DMS114 treated with DMSO at 0.1 percent for 48 hours (cell line): ENCODE results near the gene TRH.
"Not testable (repeated sequence)": the region's sequence is repeated elsewhere in the genome, so short reads cannot be mapped to it uniquely, and the experiment has no call there.

Experiments used
- DNase-seq: peaks from one replicate; lab custom pipeline; 2025; ENCODE audit not compliant: unreplicated experiment; lab: John Stamatoyannopoulos, UW

Gene TRH

DNA sequence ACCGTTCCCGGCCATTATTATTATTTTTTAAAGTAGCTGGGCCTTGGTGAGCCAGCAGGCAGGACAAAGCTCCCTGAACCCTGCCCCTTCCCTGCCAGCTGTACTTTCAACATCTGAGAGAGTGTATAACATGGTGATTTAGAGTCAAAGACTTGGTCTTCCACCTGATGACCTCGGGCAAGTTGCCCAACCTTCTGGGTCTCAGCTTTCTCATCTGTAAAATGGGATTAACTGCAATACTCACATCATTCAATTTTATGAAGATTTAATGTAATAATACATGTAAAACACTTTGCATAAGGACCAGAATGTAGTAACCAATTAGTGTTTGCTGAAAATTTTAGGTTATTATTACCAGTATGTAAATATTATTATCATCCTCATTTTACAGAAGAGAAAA, 11.9 kb upstream of the TRH start:
- DNase-seq, result no peak

DNA sequence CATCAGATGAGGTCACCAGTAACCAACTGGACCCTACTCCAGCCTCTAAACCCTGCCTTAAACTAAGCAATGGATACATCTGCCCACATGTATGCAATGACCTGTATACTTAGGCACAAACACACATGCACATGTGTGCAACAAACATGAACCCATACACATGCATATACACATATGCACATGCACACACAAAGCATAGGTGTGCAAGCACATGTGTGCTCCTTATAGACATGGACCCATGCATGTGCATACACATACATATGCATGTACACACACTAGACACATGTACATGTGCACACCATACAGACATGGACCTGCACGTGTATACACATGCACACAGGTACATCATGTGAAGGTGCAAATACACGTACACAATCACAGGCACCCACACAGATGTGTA, 8.6 kb upstream of the TRH start:
- no peak for DNase-seq

DNA sequence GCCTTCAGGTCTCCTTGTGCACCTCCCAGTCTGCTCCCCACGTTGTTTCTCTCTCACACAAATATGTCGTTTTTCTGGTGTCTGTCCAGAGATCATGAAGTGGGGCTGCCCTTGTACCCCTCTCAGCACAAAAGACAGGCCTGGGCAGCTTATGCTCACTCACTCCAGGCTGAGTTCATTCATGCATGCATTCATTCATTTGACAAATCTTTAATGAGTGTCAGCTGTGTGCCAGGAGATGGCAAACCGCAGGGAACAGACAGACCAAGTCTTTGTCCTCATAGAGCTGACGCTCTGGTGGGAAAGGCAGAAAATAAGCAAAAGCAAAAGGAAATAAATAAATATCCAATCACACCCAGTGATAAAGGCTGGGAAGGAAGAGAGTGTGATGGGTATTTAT, 7.6 kb upstream of the TRH start:
- no peak for DNase-seq

DNA sequence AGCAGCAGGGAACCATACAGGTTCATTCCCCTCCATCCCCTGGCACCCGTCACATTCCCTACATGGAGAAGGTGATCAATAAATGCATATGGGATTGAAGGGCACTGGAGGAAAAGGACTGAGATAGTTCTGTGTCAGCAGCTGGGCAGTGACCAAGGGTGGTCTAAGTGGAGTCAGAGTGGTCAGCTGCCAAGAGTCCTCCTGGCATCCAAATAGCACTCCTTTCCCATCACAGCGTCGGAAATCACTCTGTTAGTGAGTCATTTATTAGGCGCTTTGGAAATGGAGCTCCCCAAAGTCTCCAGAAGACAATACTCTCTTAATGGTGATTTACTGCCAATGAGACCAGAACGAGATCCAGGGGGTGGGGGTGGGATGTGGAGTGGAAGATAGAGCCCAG, 6.8 kb upstream of the TRH start:
- no peak for DNase-seq

DNA sequence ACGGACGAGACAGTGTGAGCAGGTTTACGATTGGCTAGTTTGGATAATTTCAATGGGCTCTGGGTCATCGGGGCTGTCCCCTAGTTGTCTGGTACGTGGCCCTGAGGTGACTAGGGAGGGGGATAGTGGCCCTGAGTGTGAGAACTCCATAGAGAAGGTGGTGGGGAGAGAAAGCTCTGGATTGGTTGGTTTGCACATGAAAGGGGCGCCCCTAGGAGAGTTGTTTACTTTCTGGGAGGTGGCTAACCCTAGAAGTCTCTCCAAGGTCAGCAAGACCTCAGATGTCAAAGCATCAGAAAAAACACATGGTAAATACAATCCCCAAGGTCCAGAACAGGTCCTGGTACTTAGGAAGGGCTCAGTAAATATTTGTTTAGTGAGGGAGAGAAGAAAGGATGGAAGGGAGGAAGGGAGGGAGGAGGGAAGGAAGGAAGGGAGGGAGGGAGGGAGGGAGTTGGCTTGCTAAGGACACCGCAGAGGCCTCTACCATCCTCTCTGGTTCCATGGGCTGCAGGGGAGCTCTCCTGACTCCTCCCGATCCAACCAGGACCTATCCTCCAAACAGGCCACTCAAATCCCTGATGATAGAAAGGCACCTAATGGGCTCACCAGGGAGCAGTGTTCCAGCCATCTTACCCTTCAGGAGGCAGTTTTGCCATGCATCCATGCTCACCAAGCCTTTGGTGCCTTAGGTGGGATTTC, 3.0 kb upstream of the TRH start:
- DNase-seq, result no peak

DNA sequence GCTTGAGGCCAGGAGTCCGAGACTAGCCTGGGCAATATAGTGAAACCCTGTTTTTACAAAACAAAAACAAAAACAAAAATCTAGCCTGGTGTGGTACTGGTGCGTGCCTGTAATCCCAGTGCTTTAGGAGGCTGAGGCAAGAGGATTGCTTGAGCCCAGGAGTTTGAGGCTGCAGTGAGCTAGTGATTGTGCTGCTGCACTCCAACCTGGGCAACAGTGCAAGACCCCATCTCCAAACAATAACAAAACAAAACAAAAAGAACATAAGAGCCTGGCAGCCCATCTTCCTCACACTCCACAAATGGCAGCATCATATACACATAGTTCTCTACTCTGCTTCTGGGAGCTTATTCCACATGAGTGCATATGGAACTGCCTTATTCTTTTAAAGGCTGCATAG, 2.2 kb upstream of the TRH start:
- DNase-seq, result no peak

DNA sequence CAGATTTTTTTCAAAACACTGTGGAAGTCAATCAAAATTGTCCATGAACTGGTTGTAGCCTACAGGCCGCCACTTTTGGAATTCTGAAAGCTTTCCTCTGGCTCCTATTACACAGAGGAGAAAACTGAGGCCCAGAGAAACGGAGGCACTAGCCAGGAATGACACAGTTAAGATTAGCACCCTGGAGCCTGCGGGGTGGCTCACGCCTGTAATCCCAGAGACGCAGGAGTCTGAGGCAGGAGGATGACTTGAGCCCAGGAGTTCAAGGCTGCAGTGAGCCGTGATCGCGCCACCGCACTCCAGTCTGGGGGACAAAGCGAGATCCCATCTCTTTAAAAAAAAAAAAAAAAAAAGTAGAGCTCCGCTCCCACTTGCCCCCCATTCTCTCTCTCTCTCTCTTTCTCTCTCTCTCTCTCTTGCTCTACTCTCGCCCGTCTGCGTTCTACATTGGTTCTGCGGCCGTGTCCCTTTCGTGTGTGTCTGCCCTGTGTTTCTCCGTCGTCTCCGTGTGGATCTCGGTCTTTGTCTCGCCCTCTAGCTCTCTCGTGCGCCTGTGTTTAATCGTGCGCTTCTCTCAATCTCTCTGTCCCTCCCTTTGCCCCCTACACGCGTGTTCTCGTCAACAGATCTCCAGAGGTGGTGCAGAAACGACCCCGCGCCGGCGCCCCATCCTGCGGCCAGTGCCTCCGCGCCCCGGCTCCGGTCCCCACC, 512 bp upstream of the TRH start:
- DNase-seq, result no peak

DNA sequence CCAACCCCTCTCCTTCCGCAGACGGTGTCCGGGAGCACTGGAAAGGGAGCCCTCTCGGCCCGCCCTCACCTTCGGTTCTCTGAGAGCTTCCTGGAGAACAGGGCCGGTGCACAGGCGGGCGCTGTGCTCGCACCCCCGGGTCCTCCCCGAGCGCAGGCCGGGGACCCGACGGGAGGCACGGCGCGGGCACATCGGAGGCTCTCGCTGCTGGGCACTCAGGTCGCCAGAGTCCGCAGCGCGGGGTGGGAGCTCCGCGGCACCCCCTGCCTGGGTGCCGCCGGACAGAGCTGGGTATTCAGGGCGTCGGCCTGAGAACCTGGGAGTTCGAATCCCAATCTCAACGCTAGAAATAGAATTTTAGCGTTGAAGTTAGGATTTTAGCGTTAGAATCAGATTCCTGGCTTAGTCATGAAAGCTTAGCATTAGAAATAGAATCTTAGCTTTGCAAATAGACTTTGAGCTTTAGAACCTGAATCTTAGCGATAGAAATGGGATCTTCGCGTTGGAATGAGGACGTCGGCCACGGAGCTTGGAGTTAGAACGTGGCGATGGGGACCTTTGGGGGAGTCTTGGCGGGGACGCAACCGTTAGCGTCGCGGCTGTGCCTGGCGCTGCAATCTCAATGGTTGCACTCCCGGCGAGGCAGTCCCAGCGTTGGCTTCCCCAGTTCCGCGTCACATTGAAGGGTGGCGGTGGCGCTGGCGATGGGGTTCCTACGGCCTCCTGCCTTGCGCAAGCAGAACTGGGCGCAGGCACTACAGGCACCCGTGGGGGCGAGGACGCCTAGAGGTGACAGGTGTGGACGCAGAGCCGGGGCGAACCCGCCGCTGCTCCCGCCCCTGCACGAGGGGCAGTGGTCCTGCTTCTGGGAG, 549 bp downstream of the TRH start:
- DNase-seq, result no peak

DNA sequence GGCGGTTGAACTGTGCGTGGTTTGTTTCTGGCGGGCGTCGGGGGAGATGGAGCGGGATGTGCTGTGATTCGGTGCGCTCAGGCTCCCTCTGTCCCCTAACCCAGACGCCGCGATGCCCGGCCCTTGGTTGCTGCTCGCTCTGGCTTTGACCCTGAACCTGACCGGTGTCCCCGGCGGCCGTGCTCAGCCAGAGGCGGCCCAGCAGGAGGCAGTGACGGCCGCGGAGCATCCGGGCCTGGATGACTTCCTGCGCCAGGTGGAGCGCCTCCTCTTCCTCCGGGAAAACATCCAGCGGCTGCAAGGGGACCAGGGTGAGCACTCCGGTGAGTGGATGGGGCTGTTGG, 1.2 kb downstream of the TRH start:
- DNase-seq, result no peak

DNA sequence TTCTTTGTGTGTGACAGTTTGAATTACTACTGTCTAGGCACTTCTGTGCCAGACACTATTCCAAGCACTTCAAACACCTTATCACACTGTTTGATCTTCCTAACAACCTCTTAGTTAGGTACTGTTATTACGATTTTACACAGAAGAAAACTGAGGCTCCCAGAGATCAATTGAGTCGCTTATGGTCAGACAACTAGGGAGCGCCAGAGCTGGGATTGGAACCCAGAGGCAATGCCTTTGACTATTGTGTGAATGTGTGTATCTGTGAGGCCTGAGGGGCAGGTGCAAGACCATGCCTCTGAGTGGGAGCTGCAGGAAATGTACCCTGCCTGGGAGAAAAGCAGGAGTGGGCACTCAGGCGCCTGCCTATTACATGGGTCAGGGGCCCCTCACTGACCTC, 1.8 kb downstream of the TRH start:
- DNase-seq, result no peak

DNA sequence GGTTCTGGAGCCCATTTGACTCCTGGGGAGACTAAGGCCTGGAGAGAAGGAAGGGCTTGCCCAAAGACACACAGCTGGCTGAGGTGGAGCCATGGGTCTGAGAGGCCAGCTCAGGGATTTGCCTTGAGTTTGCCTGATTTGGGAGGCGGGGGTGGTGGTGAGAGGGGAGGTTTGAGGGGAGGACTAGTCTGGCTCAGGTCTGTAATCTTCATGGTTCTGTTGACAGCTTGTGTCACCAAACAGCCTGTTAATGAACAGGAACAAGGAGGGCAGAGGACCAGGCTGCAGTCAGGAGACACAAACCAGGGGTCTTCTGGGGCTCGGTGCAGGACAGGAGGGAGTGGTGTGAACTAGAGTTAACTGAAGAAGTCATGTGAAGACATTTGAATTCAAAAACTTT, 3.6 kb downstream of the TRH start:
- DNase-seq, result no peak

DNA sequence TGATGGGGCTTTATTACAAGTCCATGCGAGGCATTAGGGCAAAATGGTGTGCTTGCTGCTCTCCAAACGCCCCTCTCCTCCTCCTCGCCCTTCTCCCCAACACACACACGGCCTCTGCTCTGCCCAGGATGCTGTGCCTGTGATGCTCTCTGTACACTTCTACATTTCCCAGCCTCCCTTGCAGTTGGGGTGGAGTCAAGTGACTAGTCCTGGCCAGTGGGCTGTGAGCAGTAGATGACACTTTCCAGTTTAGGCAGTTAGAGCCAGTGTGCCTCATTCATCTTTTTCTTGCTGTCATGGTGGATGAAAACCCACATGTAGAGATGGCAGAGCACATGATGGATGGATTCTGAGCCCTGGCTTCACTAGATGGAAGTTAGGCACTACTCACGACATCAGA, 5.4 kb downstream of the TRH start:
- DNase-seq, result no peak

DNA sequence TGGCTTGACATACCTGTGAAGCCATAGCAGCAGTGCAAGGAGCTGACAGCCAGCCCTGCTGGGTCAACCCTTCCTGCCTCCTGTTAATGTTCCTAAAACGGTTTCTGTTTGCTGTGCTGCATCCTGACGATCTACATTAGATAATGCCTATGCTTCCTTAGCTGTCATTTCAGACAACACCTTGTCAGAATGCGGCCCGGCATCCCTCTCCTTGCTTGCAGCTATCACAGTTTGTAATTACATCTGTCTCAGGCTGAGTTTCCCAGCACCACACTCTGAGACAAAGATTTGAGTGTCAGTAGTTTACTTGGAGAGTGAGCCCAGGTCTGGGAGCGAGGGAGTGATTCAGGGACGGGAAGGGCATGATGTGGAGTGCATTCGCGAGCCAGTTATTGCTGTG, 9.0 kb downstream of the TRH start:
- DNase-seq, result no peak

DNA sequence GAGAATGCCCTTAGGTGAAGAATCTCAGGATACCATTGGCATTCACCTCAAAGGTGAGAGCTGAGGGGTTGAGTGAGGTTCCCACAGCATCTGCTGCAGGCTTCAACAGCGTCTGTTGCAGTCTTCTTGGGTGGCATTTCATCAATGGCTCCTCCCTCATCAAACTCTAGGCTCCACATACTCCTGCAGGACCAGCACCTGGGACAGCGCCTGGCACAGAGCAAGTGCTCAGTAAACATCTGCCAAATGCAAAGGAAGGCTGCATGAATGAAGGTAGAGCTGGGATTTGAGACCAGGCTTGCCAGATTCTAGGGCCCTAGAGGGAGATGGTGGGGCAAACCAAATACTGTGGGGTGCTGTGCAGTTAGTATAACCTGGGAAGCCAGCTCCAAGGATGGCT, 9.6 kb downstream of the TRH start:
- no peak for DNase-seq

DNA sequence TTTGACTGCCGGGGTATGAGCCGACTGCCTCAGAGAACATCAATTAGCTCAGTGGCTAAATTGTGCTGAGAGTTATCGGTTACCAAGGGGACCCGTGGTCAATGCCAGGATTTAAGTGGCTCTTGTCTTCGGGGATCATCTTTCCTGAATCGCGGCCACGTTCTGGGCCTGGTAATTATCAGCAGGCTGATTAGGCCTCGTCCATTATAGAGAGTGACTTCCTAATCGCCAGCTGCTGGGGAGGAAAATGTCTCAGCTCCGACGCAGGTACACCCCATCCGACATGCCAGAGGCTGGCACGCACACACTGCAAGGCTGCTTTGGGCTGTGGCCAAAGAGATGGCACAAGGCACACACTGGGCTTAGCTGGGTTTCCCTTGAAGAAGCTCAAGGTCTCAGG, 10.6 kb downstream of the TRH start:
- DNase-seq, result no peak

DNA sequence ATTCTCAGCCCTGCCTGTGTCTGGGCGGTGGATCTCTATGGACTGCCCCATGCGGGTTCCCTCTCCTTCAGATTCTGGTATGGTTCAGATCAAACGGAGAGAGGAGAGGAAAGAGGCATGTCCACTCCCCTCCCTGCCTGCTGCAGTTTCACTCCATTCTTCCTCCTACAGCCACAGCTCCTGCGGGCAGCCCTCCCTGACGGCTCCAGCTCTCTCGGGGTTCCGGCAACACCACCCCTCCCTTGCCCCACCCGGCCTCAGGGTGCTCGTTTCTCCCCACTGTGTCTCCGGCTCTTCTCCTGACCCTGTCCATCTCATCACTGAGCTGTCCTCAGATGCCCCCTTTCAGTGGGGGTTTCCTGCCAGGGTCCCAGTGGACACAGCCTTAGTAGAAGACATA, 13.9 kb downstream of the TRH start:
- DNase-seq, result no peak

DNA sequence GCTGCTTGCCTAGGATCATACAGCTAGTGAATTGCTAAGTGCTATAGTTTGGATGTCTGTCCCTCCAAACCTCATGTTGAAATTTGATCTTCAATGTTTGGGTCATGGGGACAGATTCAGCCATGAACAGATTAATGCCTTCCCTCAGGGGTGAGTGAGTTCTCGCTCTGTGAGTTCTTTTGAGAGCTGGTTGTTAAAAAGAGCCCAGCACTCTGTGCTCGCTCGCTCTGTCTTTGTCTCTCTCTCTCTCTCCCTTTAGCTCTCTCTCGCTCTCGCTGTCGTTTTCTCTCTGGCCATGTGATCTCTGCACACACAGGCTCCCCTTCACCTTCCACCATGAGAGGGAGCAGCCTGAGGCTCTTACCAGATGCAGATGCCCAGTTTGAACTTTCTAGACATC, 14.9 kb downstream of the TRH start:
- DNase-seq, result no peak

DNA sequence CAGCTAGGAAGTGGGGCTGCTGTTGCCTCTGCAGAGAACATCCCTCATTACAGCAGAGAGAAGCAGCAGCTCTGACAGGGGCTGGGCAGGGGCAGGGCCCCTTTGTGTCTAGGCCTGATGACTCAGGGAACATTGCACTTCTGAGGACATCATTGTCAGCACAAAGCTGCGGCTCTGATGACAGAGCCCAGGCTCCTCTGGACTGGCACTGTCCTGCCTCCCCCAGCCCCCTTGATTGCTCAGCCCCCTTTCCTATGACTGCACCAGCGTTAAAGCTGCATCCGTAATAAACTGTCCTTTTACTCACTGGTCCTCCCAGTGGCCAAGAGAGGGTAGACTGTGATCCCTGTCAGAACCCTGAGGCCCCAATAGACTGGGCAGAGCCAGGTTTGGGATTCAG, 18.3 kb downstream of the TRH start:
- no peak for DNase-seq

DNA sequence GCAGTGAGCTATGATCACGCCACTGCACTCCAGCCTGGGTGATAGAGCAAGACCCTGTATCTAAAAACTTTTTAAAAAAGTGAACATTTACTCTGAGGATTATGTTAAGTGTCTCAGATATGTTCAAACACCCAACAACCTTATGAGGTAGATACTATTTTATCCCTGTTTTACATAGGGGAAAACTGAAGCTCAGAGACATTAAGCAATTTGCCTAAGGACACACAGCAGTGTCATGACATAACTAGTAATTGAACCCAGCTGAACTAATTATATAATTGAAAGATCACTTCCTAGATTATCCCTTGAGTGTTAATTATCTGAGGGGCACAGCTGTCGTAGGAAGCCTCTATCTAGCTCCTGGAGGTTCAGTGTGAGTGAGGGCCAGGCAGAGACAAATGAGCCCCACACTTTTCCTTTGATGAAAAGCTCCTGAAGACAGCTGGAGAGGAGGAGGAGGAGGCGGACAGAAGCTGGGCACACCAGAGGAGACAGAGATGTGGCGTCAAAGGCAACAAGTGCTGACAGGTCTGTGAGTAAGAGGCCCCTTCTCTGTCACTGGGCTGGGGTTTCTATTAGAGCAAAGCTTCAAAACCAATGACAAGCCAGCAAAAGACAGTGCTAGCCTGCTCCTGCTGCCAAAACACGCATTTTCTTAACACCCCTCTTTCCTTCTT, 20.5 kb downstream of the TRH start:
- no peak for DNase-seq

DNA sequence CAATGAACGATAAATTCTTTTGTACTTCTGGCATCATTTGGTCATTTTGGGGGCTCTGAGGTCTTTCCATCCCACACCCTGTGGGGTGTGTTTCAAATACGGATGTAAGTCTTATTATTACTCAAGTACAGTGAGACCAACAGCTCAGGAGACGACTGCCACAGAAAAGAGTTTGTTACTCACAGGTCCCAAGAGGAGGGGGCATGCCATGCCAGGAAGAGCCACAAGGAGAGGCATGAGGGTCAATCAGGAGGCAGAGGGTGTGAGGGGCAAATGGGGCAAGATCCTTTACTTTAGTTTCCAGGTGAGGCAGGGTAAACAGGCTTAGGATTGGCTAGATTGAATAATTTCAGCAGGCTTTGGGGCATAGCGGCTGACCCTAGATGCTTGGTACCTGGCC, 21.6 kb downstream of the TRH start:
- DNase-seq, result no peak

DNA sequence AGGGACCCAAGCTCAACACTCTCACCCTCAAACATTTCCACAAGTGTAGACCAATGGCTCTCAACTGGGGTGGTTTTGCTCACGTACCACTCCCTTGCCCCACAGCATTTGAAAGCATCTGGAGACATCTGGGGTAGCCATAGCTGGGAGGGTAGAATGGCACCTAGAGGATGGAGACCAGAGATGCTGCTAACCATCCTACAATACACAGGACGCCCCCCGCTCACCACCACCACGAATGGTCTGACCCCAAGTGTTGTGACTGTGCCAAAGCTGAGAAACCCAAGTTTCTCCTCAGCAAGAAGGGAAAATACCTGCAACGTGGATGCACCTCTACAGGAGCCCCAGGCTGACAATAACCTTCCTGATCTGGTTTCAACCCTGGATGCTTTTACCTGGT, 24.7 kb downstream of the TRH start:
- DNase-seq, result not testable (repeated sequence)
